Psoas muscle (tissue), 8 donors: ENCODE data around the gene ANAPC7. TPM values are rescaled to one million over a fixed set of nuclear protein-coding genes. Genes with fewer than 3 reads are reported as not detected.

ENCODE experiments used
- ATAC-seq, 4 donors: fragments of 200-7000 bp; cut with Tn5 transposase; one replicate each; pipeline ENCODE4 v1.9.1; 2020; ENCODE audit warnings: moderate library complexity in 3 of 4, mild to moderate bottlenecking in 2 of 4
- DNase-seq, 2 donors: peaks; one replicate each; pipeline ENCODE4 v3.0.0-alpha.2; 2020
- H3K27ac ChIP-seq: fragments of 200-600 bp; one replicate; pipeline ENCODE4 v1.8.0; 2022
- H3K27me3 ChIP-seq, 3 donors: fragments of 200-600 bp in 1 of 3; one replicate each; pipeline versions ENCODE4 v1.6.1 to v1.8.0; 2013 to 2022; ENCODE audit warnings: low read length in 2 of 3, mild to moderate bottlenecking in 2 of 3, moderate library complexity in 1 of 3; ENCODE audit not compliant: insufficient read depth in 3 of 3
- H3K36me3 ChIP-seq, 2 donors: fragments of 200-600 bp in 1 of 2; one replicate each; pipeline versions ENCODE4 v1.6.1 to v1.8.0; 2013 to 2022; ENCODE audit warnings: low read depth in 1 of 2, mild to moderate bottlenecking in 1 of 2, moderate library complexity in 1 of 2; ENCODE audit not compliant: insufficient read depth in 1 of 2
- H3K4me1 ChIP-seq: fragments of 200-600 bp; one replicate; pipeline ENCODE4 v1.8.0; 2022
- H3K4me3 ChIP-seq: fragments of 200-600 bp; one replicate; pipeline ENCODE4 v1.8.0; 2022; ENCODE audit warnings: mild to moderate bottlenecking
- H3K9me3 ChIP-seq: fragments of 200-600 bp; one replicate; pipeline ENCODE4 v1.8.0; 2022
- CTCF ChIP-seq: fragments of 200-600 bp; IDR thresholded peaks from one replicate; pipeline ENCODE4 v1.8.0; 2022; ENCODE audit warnings: antibody characterized with exemption
- WGBS, 3 donors: extraction: QIAGEN DNeasy Blood & Tissue Kit; methylation state at CpG; one replicate each; pipeline versions ENCODE4 v1.1.6 to v1.1.7; 2013; 5-methylcytosine and 5-hydroxymethylcytosine counted together
- intact Hi-C, 2 donors: fragments of 100-400 bp; cut with DNase I; formaldehyde crosslinking; loops; one replicate each; pipeline versions ENCODE4 v1.11.0 to v1.14.2; 2022
- polyA plus RNA-seq, 3 donors: library from polyadenylated mRNA; stranded (reverse); fragments of 200-250 nt; gene quantifications; one replicate each; pipeline ENCODE4 v1.2.3, GENCODE V29; 2013
- total RNA-seq, 4 donors: library from RNA; stranded (reverse); fragmentation: NEBNext Ultra II Directional in 2 of 4; extraction: Animal tissue kit (Norgen Biotek cat#: 25700) in 2 of 4; gene quantifications; one replicate each; pipeline versions ENCODE4 v1.2.1 to v1.2.4, GENCODE V29; 2021 to 2023
- donor health status: healthy with polysubstance abuse.
- donor health status: DM: no; HTN: no; CAD: no; lungs with moderate emphysema.
- donor health status: Bipolar disorder and iron deficiency.
- donor health status: healthy.
- donor health status: DM: yes; HTN: yes; CAD: no.
- donor health status: DM: no; HTN: no; CAD: no.
- donor health status: DM: no; HTN: no; CAD: no.
- donor health status: DM: yes; HTN: yes; CAD: no.

Gene ANAPC7
- total and polyA plus RNA-seq, 7 donors, result 20.8 to 43.9 (median 35.1) TPM

GRCh38 chr12:110351119-110351518 is 52.4 kb downstream of the ANAPC7 start:
- intact Hi-C loops, result no loop called here
- no peak for TF ChIP-seq CTCF
- no peak overlapping the region for H3K27ac ChIP-seq

GRCh38 chr12:110349514-110350151 is 53.9 kb downstream of the ANAPC7 start:
- DNase-seq, result no peak
- Histone ChIP-seq H3K27me3 (no peaks in the 10 kb centered on the region), H3K4me3 (no peak overlapping the region), H3K27ac (peak overlapping the region; percentile 20), H3K36me3 (peaks cover 11 to 70% of the 10 kb centered on the region in 2 donors), H3K9me3 (no peaks in the 10 kb centered on the region), H3K4me1 (no peaks in the 10 kb centered on the region)
- 44 to 59% (median 51%) methylated on average over 12 of the region's 12 CpGs for WGBS, 3 donors
- TF ChIP-seq CTCF, result no peak
- intact Hi-C loops, result no loop called here
- ATAC-seq, result peak in 3 of 4 donors; percentile 1 to 17 (median 4)

More at GRCh38 chr12:110351119-110351518, 52.4 kb downstream of the ANAPC7 start:
- H3K36me3 ChIP-seq, result peaks cover 2 to 56% of the 10 kb centered on the region in 2 donors
- H3K4me3 ChIP-seq, result no peak overlapping the region
- no peaks in the 10 kb centered on the region for H3K9me3 ChIP-seq
- H3K4me1 ChIP-seq, result no peaks in the 10 kb centered on the region
- DNase-seq, result no peak
- 86 to 89% (median 86%) methylated on average over 8 of the region's 8 CpGs for WGBS, 3 donors
- H3K27me3 ChIP-seq, result no peaks in the 10 kb centered on the region
- ATAC-seq, result no peak

GRCh38 chr12:110349096-110349495 is 54.4 kb downstream of the ANAPC7 start:
- intact Hi-C loops, result no loop called here
- Histone ChIP-seq H3K27ac (peak overlapping the region; percentile 20), H3K4me3 (no peak overlapping the region), H3K27me3 (no peaks in the 10 kb centered on the region), H3K36me3 (peaks cover 12 to 76% of the 10 kb centered on the region in 2 donors), H3K4me1 (no peaks in the 10 kb centered on the region), H3K9me3 (no peaks in the 10 kb centered on the region)
- no peak for TF ChIP-seq CTCF
- DNase-seq (no peak), ATAC-seq (peak; percentile 1 to 11 (median 2))
- WGBS, 3 donors, result 51 to 68% (median 59%) methylated on average over 4 of the region's 4 CpGs

- Histone ChIP-seq H3K4me3 (no peak overlapping the region), H3K27me3 (no peaks in the 10 kb centered on the region), H3K36me3 (peaks cover 12 to 81% of the 10 kb centered on the region in 2 donors), H3K27ac (peak overlapping the region; percentile 20), H3K9me3 (no peaks in the 10 kb centered on the region), H3K4me1 (no peaks in the 10 kb centered on the region)
- DNase-seq, result no peak
- WGBS, 3 donors, result 85 to 92% (median 88%) methylated on average over 7 of the region's 7 CpGs
- intact Hi-C loops, result no loop called here
- peak in 1 of 4 donors; percentile 1 for ATAC-seq
- no peak for TF ChIP-seq CTCF
Observed at GRCh38 chr12:110348431-110349059, 55.0 kb downstream of the ANAPC7 start.
